ENCODE measurements around the gene ANKFN1.
A peak's percentile ranks its signal among the peaks of the same experiment; 100 is the strongest.

The ANKFN1 gene

DNA sequence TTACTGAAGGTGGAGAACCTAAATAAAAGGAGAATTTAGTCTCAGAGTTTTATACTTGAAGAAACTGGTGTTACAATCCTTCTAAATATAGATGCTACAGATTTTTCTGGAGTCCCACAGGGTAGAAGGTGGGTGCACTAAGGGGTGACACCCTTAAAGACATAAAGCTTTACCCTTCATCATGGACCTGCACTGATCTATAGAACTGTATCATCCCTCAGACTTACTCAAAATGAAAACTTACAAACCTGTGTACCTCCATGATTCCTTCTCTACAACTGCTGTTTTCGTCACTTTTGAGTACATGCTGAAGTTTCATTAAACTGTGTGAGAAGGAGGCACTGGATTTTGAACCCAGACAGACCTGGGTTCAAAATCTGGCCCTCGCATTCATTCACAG, 270.7 kb downstream of the ANKFN1 start:
- Histone ChIP-seq H3K9me3 (ENCODE audit: insufficient read depth, low read depth, low read length) (no peaks in the 10 kb centered on the region), H3K27me3 (ENCODE audit: insufficient read depth, low read length) (no peaks in the 10 kb centered on the region), H3K27ac (ENCODE audit: low read depth, low read length) (no peak overlapping the region), H3K4me3 (ENCODE audit: low read length) (no peak overlapping the region), H3K36me3 (ENCODE audit: insufficient read depth, low read length) (no peaks in the 10 kb centered on the region), H3K9ac (ENCODE audit: low read depth, low read length) (no peak overlapping the region), H3K4me1 (ENCODE audit: insufficient read depth, low read length) (no peaks in the 10 kb centered on the region)
- WGBS, result 97% methylated on average over 2 of the region's 2 CpGs

GRCh38 chr17:56424543-56425044, 271.3 kb downstream of the ANKFN1 start:
- no peak overlapping the region for H3K27ac ChIP-seq (ENCODE audit: low read depth, low read length)
- no peak overlapping the region for H3K4me3 ChIP-seq (ENCODE audit: low read length)
- H3K27me3 ChIP-seq (ENCODE audit: insufficient read depth, low read length), result no peaks in the 10 kb centered on the region
- H3K9ac ChIP-seq (ENCODE audit: low read depth, low read length), result no peak overlapping the region
- H3K36me3 ChIP-seq (ENCODE audit: insufficient read depth, low read length), result no peaks in the 10 kb centered on the region
- no peaks in the 10 kb centered on the region for H3K9me3 ChIP-seq (ENCODE audit: insufficient read depth, low read depth, low read length)
- H3K4me1 ChIP-seq (ENCODE audit: insufficient read depth, low read length), result no peaks in the 10 kb centered on the region
- WGBS, result 81% methylated on average over 2 of the region's 2 CpGs

GRCh38 chr17:56425483-56425882, 272.2 kb downstream of the ANKFN1 start:
- H3K4me3 ChIP-seq (ENCODE audit: low read length), result no peak overlapping the region
- H3K27me3 ChIP-seq (ENCODE audit: insufficient read depth, low read length), result no peaks in the 10 kb centered on the region
- H3K4me1 ChIP-seq (ENCODE audit: insufficient read depth, low read length), result no peaks in the 10 kb centered on the region
- no peaks in the 10 kb centered on the region for H3K9me3 ChIP-seq (ENCODE audit: insufficient read depth, low read depth, low read length)
- H3K27ac ChIP-seq (ENCODE audit: low read depth, low read length), result no peak overlapping the region
- H3K9ac ChIP-seq (ENCODE audit: low read depth, low read length), result no peak overlapping the region
- WGBS, result 94% methylated on average over 4 of the region's 4 CpGs
- H3K36me3 ChIP-seq (ENCODE audit: insufficient read depth, low read length), result no peaks in the 10 kb centered on the region

DNA sequence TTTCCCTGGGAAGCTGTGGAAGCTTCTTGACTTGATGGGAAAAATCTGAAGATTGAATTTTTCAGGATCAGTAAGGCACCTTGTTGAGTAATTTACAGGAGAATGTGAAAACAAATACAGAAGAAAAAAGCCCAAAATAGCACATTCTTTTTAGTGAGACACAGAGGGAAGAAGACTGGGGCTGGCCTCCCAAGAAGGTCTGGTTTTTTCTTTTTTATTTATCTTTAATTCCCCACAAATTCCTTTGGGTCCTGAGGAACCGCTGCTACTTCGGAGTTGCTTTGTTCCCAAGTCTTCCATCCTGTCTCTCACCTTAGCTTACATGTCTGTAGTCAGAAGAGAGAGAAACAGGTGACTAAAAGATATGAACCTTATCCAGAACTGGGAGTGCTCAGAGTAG, 273.6 kb downstream of the ANKFN1 start:
- 83% methylated on average over 2 of the region's 2 CpGs for WGBS
- H3K4me1 ChIP-seq (ENCODE audit: insufficient read depth, low read length), result peaks cover 7% of the 10 kb centered on the region
- no peak overlapping the region for H3K4me3 ChIP-seq (ENCODE audit: low read length)
- H3K9ac ChIP-seq (ENCODE audit: low read depth, low read length), result no peak overlapping the region
- no peaks in the 10 kb centered on the region for H3K36me3 ChIP-seq (ENCODE audit: insufficient read depth, low read length)
- no peaks in the 10 kb centered on the region for H3K9me3 ChIP-seq (ENCODE audit: insufficient read depth, low read depth, low read length)
- no peak overlapping the region for H3K27ac ChIP-seq (ENCODE audit: low read depth, low read length)
- H3K27me3 ChIP-seq (ENCODE audit: insufficient read depth, low read length), result no peaks in the 10 kb centered on the region

DNA sequence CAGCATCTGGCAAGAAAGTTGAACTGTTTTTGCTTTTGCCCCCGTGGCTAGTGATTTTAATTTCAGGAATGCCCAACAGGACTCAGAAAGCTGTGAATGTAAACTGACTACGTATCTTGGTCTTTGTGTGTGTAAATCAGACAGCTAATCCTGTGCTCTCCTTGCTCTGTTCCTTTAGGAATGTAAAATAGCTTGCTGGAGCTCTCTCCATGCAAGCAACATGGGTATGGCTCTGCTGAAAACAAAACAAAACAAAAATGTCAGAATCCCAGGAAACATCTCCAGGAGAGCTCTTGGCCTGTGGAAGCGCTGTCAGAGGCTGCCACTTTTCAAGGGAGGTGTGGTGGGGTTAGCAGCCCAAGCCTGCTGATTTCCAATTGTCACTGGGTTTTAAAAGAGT, 278.5 kb downstream of the ANKFN1 start:
- no peaks in the 10 kb centered on the region for H3K9me3 ChIP-seq (ENCODE audit: insufficient read depth, low read depth, low read length)
- no peaks in the 10 kb centered on the region for H3K36me3 ChIP-seq (ENCODE audit: insufficient read depth, low read length)
- 0 out of 2 replicates have a peak overlapping the region, but pooled peaks have one; percentile 9 for H3K9ac ChIP-seq (ENCODE audit: low read depth, low read length)
- H3K4me3 ChIP-seq (ENCODE audit: low read length), result no peak overlapping the region
- H3K27me3 ChIP-seq (ENCODE audit: insufficient read depth, low read length), result no peaks in the 10 kb centered on the region
- H3K27ac ChIP-seq (ENCODE audit: low read depth, low read length), result peak overlapping the region; percentile 53; the same call in 1 of the 2 replicates
- WGBS, result 35% methylated on average over 3 of the region's 3 CpGs
- H3K4me1 ChIP-seq (ENCODE audit: insufficient read depth, low read length), result peaks cover 13% of the 10 kb centered on the region

DNA sequence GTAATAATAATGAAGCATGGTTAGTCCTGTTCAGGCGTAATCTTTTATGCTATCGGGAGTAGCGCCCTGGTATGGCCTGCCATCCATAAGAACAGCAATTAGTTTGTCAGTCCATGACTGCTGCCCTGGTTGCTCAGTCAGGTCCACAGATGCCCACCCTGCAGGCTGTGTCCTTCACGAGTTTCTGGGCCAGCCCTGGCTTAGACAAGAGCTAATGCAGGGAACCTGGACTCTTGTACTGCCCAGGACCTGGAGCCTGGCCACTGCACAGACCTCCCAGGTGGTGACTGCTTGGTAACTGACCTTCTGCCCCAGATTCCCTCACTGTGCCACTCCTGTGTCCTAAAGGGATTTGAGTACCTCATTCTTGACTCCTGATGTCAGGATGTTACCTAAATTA, 279.2 kb downstream of the ANKFN1 start:
- no peak overlapping the region for H3K9ac ChIP-seq (ENCODE audit: low read depth, low read length)
- no peaks in the 10 kb centered on the region for H3K9me3 ChIP-seq (ENCODE audit: insufficient read depth, low read depth, low read length)
- H3K4me3 ChIP-seq (ENCODE audit: low read length), result no peak overlapping the region
- no peaks in the 10 kb centered on the region for H3K36me3 ChIP-seq (ENCODE audit: insufficient read depth, low read length)
- 94% methylated on average over 4 of the region's 4 CpGs for WGBS
- H3K27me3 ChIP-seq (ENCODE audit: insufficient read depth, low read length), result no peaks in the 10 kb centered on the region
- H3K4me1 ChIP-seq (ENCODE audit: insufficient read depth, low read length), result peaks cover 13% of the 10 kb centered on the region
- no peak overlapping the region for H3K27ac ChIP-seq (ENCODE audit: low read depth, low read length)

DNA sequence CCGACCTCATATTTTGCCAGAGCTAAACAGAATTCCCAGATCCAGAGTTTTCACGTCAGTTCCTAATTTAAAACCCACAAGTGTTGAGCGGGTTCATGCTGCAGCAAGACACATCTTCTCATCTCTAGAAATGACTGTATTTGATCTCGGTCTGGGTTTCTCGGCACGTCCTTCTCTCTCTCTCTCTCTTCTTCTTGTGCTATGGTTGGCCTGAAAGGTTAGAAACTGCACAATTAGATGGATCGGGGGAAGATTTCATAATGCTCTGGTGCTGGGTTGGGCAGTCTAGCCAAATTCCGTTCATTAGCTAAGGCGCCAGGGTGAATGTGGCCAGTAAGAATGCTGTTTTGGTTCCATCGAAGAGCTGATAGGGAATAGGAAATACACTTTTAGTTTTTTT, 281.3 kb downstream of the ANKFN1 start:
- no peaks in the 10 kb centered on the region for H3K27me3 ChIP-seq (ENCODE audit: insufficient read depth, low read length)
- 93% methylated on average over 10 of the region's 10 CpGs for WGBS
- no peaks in the 10 kb centered on the region for H3K9me3 ChIP-seq (ENCODE audit: insufficient read depth, low read depth, low read length)
- no peak overlapping the region for H3K27ac ChIP-seq (ENCODE audit: low read depth, low read length)
- H3K36me3 ChIP-seq (ENCODE audit: insufficient read depth, low read length), result no peaks in the 10 kb centered on the region
- H3K4me1 ChIP-seq (ENCODE audit: insufficient read depth, low read length), result peaks cover 13% of the 10 kb centered on the region
- H3K4me3 ChIP-seq (ENCODE audit: low read length), result no peak overlapping the region
- H3K9ac ChIP-seq (ENCODE audit: low read depth, low read length), result no peak overlapping the region

GRCh38 chr17:56436142-56436541, 282.9 kb downstream of the ANKFN1 start:
- Histone ChIP-seq H3K4me1 (ENCODE audit: insufficient read depth, low read length) (peaks cover 22% of the 10 kb centered on the region), H3K9ac (ENCODE audit: low read depth, low read length) (no peak overlapping the region), H3K27me3 (ENCODE audit: insufficient read depth, low read length) (no peaks in the 10 kb centered on the region), H3K4me3 (ENCODE audit: low read length) (no peak overlapping the region), H3K36me3 (ENCODE audit: insufficient read depth, low read length) (no peaks in the 10 kb centered on the region), H3K27ac (ENCODE audit: low read depth, low read length) (no peak overlapping the region), H3K9me3 (ENCODE audit: insufficient read depth, low read depth, low read length) (no peaks in the 10 kb centered on the region)
- WGBS, result 98% methylated on average over 4 of the region's 4 CpGs

- no peak overlapping the region for H3K9ac ChIP-seq (ENCODE audit: low read depth, low read length)
- 73% methylated on average over 2 of the region's 2 CpGs for WGBS
Observed at GRCh38 chr17:56440419-56440818, 287.1 kb downstream of the ANKFN1 start.

DNA sequence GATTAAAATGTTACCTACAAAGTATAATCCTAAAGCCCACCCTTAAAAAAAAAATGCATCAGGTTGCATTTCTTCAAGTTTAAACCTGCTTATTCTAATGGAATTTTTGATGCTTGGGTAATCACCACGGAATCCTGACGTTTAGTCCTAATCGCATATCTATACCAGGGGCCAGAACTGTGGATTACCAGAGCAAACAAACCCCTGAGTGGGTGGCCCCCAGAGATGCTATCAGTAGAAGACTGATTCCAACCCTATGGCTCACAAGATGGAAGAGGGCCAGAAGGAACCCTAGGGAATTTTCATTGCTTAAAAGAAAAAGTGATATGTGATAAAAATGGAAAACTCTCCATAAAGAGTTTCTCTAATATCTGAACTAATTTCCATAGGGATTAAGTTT, 288.0 kb downstream of the ANKFN1 start:
- Histone ChIP-seq H3K27me3 (ENCODE audit: insufficient read depth, low read length) (no peaks in the 10 kb centered on the region), H3K36me3 (ENCODE audit: insufficient read depth, low read length) (no peaks in the 10 kb centered on the region), H3K9ac (ENCODE audit: low read depth, low read length) (no peak overlapping the region), H3K4me1 (ENCODE audit: insufficient read depth, low read length) (peaks cover 19% of the 10 kb centered on the region), H3K27ac (ENCODE audit: low read depth, low read length) (no peak overlapping the region), H3K9me3 (ENCODE audit: insufficient read depth, low read depth, low read length) (no peaks in the 10 kb centered on the region), H3K4me3 (ENCODE audit: low read length) (no peak overlapping the region)
- WGBS, result 39% methylated on average over 3 of the region's 3 CpGs

More at GRCh38 chr17:56440419-56440818, 287.1 kb downstream of the ANKFN1 start:
- H3K9me3 ChIP-seq (ENCODE audit: insufficient read depth, low read depth, low read length), result no peaks in the 10 kb centered on the region
- no peaks in the 10 kb centered on the region for H3K36me3 ChIP-seq (ENCODE audit: insufficient read depth, low read length)
- H3K27me3 ChIP-seq (ENCODE audit: insufficient read depth, low read length), result no peaks in the 10 kb centered on the region
- H3K4me1 ChIP-seq (ENCODE audit: insufficient read depth, low read length), result peaks cover 19% of the 10 kb centered on the region
- H3K4me3 ChIP-seq (ENCODE audit: low read length), result no peak overlapping the region
- H3K27ac ChIP-seq (ENCODE audit: low read depth, low read length), result no peak overlapping the region

DNA sequence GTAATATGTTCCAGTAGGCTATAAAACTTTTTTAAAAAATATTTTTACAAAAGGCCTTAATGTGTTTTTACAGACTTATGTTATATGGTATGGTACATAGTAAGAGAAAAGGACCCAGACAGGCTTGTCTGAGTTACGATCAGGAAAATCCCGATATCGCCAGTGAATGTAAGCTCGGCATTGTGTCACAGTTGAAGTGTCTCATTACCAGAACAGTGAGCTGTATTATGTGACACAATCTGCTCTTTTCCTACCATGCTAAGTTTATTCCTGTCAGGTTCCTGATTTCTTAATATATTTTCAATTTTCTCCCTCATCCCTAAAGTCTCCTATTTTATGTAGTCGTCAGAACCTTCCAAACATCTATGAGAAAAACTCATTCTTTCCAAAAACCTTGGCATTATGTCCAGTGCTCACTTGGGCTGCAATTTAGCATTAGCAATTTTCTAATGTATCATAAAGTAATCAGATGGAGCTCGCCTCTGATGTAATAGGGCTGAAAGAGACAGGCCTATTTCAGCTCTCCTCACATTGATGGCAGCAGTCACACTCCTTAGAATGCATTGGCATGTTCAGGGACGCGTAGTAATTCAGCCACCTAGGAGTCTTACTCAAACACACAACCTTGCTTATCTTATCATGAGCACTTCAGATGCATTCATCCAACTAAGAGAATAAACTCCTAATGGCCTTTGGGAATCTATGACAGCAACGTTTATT, 292.6 kb downstream of the ANKFN1 start:
- 96% methylated on average over 9 of the region's 9 CpGs for WGBS
- Histone ChIP-seq H3K9me3 (ENCODE audit: insufficient read depth, low read depth, low read length) (no peaks in the 10 kb centered on the region), H3K27ac (ENCODE audit: low read depth, low read length) (no peak overlapping the region)

More for the DNA sequence above, 292.6 kb downstream of the ANKFN1 start:
- H3K27me3 ChIP-seq (ENCODE audit: insufficient read depth, low read length), result no peaks in the 10 kb centered on the region
- H3K36me3 ChIP-seq (ENCODE audit: insufficient read depth, low read length), result no peaks in the 10 kb centered on the region
- H3K4me1 ChIP-seq (ENCODE audit: insufficient read depth, low read length), result peaks cover 13% of the 10 kb centered on the region
- H3K9ac ChIP-seq (ENCODE audit: low read depth, low read length), result no peak overlapping the region
- H3K4me3 ChIP-seq (ENCODE audit: low read length), result no peak overlapping the region
